ENCODE results near the gene ALG14. TPM values are rescaled to one million over a fixed set of nuclear protein-coding genes. Genes with fewer than 3 reads are reported as not detected.

The ALG14 gene
- total and polyA plus RNA-seq, 2 donors (not counting 3 experiments of a cell fraction or from before 2014, with no cell fraction given): 2.6 to 8.6 TPM

DNA sequence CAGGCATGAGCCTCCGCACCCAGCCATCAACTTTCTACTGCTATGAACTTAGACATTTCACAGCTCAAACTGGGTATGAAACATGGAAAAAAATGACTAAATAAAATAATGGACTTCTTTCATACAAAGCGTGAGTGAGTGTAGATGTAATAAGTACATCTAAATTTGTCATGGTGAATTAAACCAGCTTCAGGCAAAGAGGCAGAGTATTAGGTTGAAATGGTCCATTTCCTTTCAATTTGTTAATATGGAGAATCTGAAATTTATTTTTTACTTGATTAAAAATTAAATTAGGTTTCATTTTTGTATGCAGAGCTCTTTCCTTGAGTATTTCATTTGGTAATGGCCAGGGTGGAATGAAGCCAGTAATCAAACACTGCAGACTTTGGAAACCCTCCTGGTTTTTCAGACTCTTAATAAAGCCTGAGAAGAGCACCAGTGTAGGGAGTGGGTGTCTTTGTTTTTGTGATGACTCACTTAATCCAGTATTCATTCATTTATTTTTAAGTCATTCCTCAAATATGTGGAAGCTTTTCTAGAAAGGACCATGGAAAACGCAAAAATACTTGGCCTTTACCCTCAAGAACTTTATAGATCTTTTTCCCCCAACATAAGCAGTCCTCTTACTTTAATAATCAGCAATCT, 49.2 kb downstream of the ALG14 start:
- H3K4me3 ChIP-seq (replicated peaks in 1 of 3; ENCODE audit: insufficient read depth in 1 of 3, low read depth in 1 of 3, low read length in 3 of 3): no peak overlapping the region
- H3K4me1 ChIP-seq (ENCODE audit: control insufficient read depth, extremely low read depth, insufficient read depth, low read length): peaks cover 39% of the 10 kb centered on the region
- peak overlapping the region; percentile 3 for H3K4me2 ChIP-seq (ENCODE audit: insufficient read depth, low read length)
- FAIRE-seq (peak; percentile 4), DNase-seq (ENCODE audit: low read depth, low spot score) (peak; percentile 77)
- H3K9me1 ChIP-seq (replicated peaks; ENCODE audit: control insufficient read depth, extremely low read depth, insufficient read depth, low read length): no peaks in the 10 kb centered on the region
- H3K27ac ChIP-seq (ENCODE audit: insufficient read depth, low read depth, low read length): no peak overlapping the region
- H4K20me1 ChIP-seq (replicated peaks; ENCODE audit: control insufficient read depth, extremely low read depth, insufficient read depth, low read length): no peaks in the 10 kb centered on the region
- H3K79me2 ChIP-seq (ENCODE audit: control insufficient read depth, insufficient read depth, low read length): no peaks in the 10 kb centered on the region
- peak; percentile 51 for TF ChIP-seq FOS (IDR thresholded peaks at IDR 0.05; ENCODE audit: borderline replicate concordance, insufficient read depth, low read length)
- no peak for TF ChIP-seq MAX (IDR thresholded peaks at IDR 0.05; ENCODE audit: insufficient read depth, insufficient read length)
- no peak for TF ChIP-seq GATA2 (IDR thresholded peaks at IDR 0.05; ENCODE audit: insufficient read depth, insufficient read length, low read depth, low read length)
- peak; percentile 71 for TF ChIP-seq JUN (IDR thresholded peaks at IDR 0.05; ENCODE audit: borderline replicate concordance, insufficient read depth, insufficient read length, low read depth)
- H3K9ac ChIP-seq (replicated peaks; ENCODE audit: extremely low read depth, insufficient read depth, low read length): no peak overlapping the region
- intact Hi-C loops (cut with micrococcal nuclease) (loop anchor here (2.0 to 5.0 kb wide), 2 partner anchors 41 to 97 kb away; partner anchors contain the start of gene CNN3), dilution Hi-C loops (cut with MboI; ENCODE audit: extremely low pct_ligation_motif_present, low sequenced_read_pairs) (no loop called here)
- no peaks in the 10 kb centered on the region for H3K27me3 ChIP-seq (ENCODE audit: control insufficient read depth in 2 of 2, insufficient read depth in 2 of 2, low read length in 2 of 2)
- H3K9me3 ChIP-seq (replicated peaks; ENCODE audit: control insufficient read depth, insufficient read depth, low read length): no peaks in the 10 kb centered on the region
- H2AFZ ChIP-seq (ENCODE audit: low read depth, low read length): no peak overlapping the region
- ChIA-PET CTCF (interaction anchor here (0.9 to 2.3 kb wide), 10 partner anchors 9 to 542 kb away, joined by 3 to 12 read pairs (median 5); no protein-coding TSS in a partner anchor), POLR2A (no interaction called here)
- H3K36me3 ChIP-seq (ENCODE audit: control insufficient read depth in 2 of 2, extremely low read depth in 1 of 2, insufficient read depth in 2 of 2, low read length in 2 of 2): no peaks in the 10 kb centered on the region
- BruUV-seq (replicated peaks): no TSS peak

GRCh38 chr1:95022644-95022926, 50.2 kb downstream of the ALG14 start:
- DNase-seq (ENCODE audit: low read depth, low spot score) (peak; percentile 78), FAIRE-seq (peak; percentile 21)
- Histone ChIP-seq H3K36me3 (ENCODE audit: control insufficient read depth in 2 of 2, extremely low read depth in 1 of 2, insufficient read depth in 2 of 2, low read length in 2 of 2) (no peaks in the 10 kb centered on the region), H3K9me1 (replicated peaks; ENCODE audit: control insufficient read depth, extremely low read depth, insufficient read depth, low read length) (no peaks in the 10 kb centered on the region), H4K20me1 (replicated peaks; ENCODE audit: control insufficient read depth, extremely low read depth, insufficient read depth, low read length) (no peaks in the 10 kb centered on the region), H2AFZ (ENCODE audit: low read depth, low read length) (no peak overlapping the region), H3K4me1 (ENCODE audit: control insufficient read depth, extremely low read depth, insufficient read depth, low read length) (peaks cover 37% of the 10 kb centered on the region), H3K4me2 (ENCODE audit: insufficient read depth, low read length) (no peak overlapping the region), H3K9me3 (replicated peaks; ENCODE audit: control insufficient read depth, insufficient read depth, low read length) (no peaks in the 10 kb centered on the region), H3K27me3 (ENCODE audit: control insufficient read depth in 2 of 2, insufficient read depth in 2 of 2, low read length in 2 of 2) (no peaks in the 10 kb centered on the region), H3K79me2 (ENCODE audit: control insufficient read depth, insufficient read depth, low read length) (no peaks in the 10 kb centered on the region), H3K9ac (replicated peaks; ENCODE audit: extremely low read depth, insufficient read depth, low read length) (no peak overlapping the region), H3K4me3 (replicated peaks in 1 of 3; ENCODE audit: insufficient read depth in 1 of 3, low read depth in 1 of 3, low read length in 3 of 3) (no peak overlapping the region), H3K27ac (ENCODE audit: insufficient read depth, low read depth, low read length) (no peak overlapping the region)
- ChIA-PET CTCF (interaction anchor here (1.0 to 2.2 kb wide), 3 partner anchors 19 to 27 kb away, joined by 3 to 10 read pairs (median 7); no protein-coding TSS in a partner anchor), POLR2A (no interaction called here)
- BruUV-seq (replicated peaks): no TSS peak
- intact Hi-C loops (cut with micrococcal nuclease) (loop anchor here (1.0 to 5.0 kb wide), 3 partner anchors 8 to 96 kb away; partner anchors contain the start of gene CNN3), dilution Hi-C loops (cut with MboI; ENCODE audit: extremely low pct_ligation_motif_present, low sequenced_read_pairs) (no loop called here)
- TF ChIP-seq MYC (IDR thresholded peaks at IDR 0.05; ENCODE audit: low read depth, low read length): no peak
- no peak for TF ChIP-seq JUN (IDR thresholded peaks at IDR 0.05; ENCODE audit: borderline replicate concordance, insufficient read depth, insufficient read length, low read depth)
- no peak for TF ChIP-seq EZH2 (IDR thresholded peaks at IDR 0.05; ENCODE audit: borderline replicate concordance, low read depth, low read length, severe bottlenecking)
- no peak for TF ChIP-seq POLR2AphosphoS5 (IDR thresholded peaks at IDR 0.05; ENCODE audit: insufficient read depth, low read depth, low read length)
- no peak for TF ChIP-seq FOS (IDR thresholded peaks at IDR 0.05; ENCODE audit: borderline replicate concordance, insufficient read depth, low read length)
- TF ChIP-seq, protein P1, sequence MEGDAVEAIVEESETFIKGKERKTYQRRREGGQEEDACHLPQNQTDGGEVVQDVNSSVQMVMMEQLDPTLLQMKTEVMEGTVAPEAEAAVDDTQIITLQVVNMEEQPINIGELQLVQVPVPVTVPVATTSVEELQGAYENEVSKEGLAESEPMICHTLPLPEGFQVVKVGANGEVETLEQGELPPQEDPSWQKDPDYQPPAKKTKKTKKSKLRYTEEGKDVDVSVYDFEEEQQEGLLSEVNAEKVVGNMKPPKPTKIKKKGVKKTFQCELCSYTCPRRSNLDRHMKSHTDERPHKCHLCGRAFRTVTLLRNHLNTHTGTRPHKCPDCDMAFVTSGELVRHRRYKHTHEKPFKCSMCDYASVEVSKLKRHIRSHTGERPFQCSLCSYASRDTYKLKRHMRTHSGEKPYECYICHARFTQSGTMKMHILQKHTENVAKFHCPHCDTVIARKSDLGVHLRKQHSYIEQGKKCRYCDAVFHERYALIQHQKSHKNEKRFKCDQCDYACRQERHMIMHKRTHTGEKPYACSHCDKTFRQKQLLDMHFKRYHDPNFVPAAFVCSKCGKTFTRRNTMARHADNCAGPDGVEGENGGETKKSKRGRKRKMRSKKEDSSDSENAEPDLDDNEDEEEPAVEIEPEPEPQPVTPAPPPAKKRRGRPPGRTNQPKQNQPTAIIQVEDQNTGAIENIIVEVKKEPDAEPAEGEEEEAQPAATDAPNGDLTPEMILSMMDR (IDR thresholded peaks at IDR 0.05; ENCODE audit: extremely low read depth in 1 of 2, insufficient read depth in 1 of 2, low read depth in 1 of 2, low read length in 2 of 2): no peak
- no peak for TF ChIP-seq MAX (IDR thresholded peaks at IDR 0.05; ENCODE audit: insufficient read depth, insufficient read length)
- TF ChIP-seq GATA2 (IDR thresholded peaks at IDR 0.05; ENCODE audit: insufficient read depth, insufficient read length, low read depth, low read length): no peak
- no peak for TF ChIP-seq POLR2A (IDR thresholded peaks at IDR 0.05; ENCODE audit: low read depth, low read length)

Data from endothelial cell of umbilical vein (primary cell).